Right atrium auricular region (tissue), 2 donors: ENCODE results near the gene PID1. TPM values are rescaled to one million over a fixed set of nuclear protein-coding genes. Genes with fewer than 3 reads are reported as not detected.

Source experiments
- DNase-seq: peaks from one replicate; pipeline ENCODE4 v3.0.0-alpha.2; 2019; ENCODE audit warnings: low spot score
- H3K27ac ChIP-seq, 2 donors: fragments of 200-600 bp; sonication (generic); 1 replicate in 1 of 2; 2 replicates in 1 of 2; pipeline ENCODE4 v1.5.1; 2016 to 2019
- H3K27me3 ChIP-seq, 2 donors: fragments of 200-600 bp; sonication (generic); one replicate each; pipeline versions ENCODE4 v1.5.1 to v1.6.0; 2017 to 2019
- H3K36me3 ChIP-seq: fragments of 200-600 bp; sonication (generic); one replicate; pipeline ENCODE4 v1.5.1; 2016
- H3K4me1 ChIP-seq, 2 donors: fragments of 200-600 bp; sonication (generic); one replicate each; pipeline versions ENCODE4 v1.5.1 to v1.6.0; 2017 to 2019
- H3K4me3 ChIP-seq, 2 donors: fragments of 200-600 bp; sonication (generic); 1 replicate in 1 of 2; 2 replicates in 1 of 2; pipeline ENCODE4 v1.5.1; 2017 to 2019; ENCODE audit warnings: mild to moderate bottlenecking in 1 of 2, moderate library complexity in 1 of 2
- H3K9me3 ChIP-seq, 2 donors: fragments of 200-600 bp; sonication (generic); one replicate each; pipeline ENCODE4 v1.5.1; 2019
- total RNA-seq, 2 donors: library from RNA; depleted of rRNA; stranded (reverse); fragments of >200 nt; gene quantifications; one replicate each; pipeline ENCODE4 v1.1.0, GENCODE V29; 2016
- TF ChIP-seq, protein P1 (sequence below), 2 donors: fragments of 200-600 bp; sonication (generic); IDR thresholded peaks; one replicate each; pipeline ENCODE4 v1.5.1; 2019; ENCODE audit warnings: antibody characterized with exemption in 2 of 2

Gene PID1
- total RNA-seq, 2 donors from 2014 or later, result 9.1 to 24.0 TPM

DNA sequence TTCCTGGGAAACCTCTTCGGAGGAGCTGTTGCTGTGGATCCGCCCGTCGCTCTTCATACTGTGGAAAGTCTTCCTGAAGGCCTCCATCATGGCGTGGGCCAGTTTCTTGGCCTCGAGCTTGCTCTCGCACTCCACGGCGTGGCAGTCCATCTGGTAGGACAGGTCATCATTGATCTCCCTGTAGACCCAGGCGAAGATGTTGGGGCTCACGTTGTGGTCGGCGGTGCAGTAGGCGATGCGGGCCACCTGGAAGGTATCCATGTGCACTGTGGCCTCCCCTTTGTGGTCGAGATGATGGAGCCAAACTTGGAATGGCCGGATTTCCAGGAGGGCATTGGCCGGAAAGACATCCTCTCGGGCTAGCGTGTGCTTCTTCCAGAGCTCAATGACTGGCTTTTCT, 245.4 kb downstream of the PID1 start:
- no peaks in the 10 kb centered on the region for H3K9me3 ChIP-seq
- TF ChIP-seq, protein P1, sequence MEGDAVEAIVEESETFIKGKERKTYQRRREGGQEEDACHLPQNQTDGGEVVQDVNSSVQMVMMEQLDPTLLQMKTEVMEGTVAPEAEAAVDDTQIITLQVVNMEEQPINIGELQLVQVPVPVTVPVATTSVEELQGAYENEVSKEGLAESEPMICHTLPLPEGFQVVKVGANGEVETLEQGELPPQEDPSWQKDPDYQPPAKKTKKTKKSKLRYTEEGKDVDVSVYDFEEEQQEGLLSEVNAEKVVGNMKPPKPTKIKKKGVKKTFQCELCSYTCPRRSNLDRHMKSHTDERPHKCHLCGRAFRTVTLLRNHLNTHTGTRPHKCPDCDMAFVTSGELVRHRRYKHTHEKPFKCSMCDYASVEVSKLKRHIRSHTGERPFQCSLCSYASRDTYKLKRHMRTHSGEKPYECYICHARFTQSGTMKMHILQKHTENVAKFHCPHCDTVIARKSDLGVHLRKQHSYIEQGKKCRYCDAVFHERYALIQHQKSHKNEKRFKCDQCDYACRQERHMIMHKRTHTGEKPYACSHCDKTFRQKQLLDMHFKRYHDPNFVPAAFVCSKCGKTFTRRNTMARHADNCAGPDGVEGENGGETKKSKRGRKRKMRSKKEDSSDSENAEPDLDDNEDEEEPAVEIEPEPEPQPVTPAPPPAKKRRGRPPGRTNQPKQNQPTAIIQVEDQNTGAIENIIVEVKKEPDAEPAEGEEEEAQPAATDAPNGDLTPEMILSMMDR (IDR thresholded peaks at IDR 0.05), result no peak
- H3K4me3 ChIP-seq, result no peak overlapping the region
- no peaks in the 10 kb centered on the region for H3K27me3 ChIP-seq
- no peaks in the 10 kb centered on the region for H3K36me3 ChIP-seq
- DNase-seq, result no peak
- no peak overlapping the region for H3K27ac ChIP-seq
- no peaks in the 10 kb centered on the region for H3K4me1 ChIP-seq

DNA sequence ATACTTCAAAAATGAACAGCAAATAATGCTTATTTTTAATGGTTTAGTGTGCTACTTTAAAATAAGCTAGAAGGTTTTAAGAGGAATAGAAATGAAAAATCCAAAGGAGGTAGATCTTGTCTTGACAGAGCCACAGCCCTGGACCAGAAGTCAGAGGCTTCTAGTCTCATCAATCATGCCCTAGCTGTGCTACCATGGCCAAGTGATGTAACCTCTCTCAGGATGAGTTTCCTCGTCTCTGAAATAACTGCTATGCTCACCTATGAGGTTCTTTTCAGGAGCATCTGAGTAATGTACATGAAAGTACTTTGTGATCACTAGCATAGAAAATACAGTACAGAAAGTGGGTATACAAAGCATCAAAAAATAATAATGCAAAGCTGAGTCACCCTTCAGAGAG, 248.4 kb downstream of the PID1 start:
- Histone ChIP-seq H3K27me3 (no peaks in the 10 kb centered on the region), H3K27ac (no peak overlapping the region), H3K4me1 (no peaks in the 10 kb centered on the region), H3K4me3 (no peak overlapping the region), H3K9me3 (no peaks in the 10 kb centered on the region), H3K36me3 (no peaks in the 10 kb centered on the region)
- DNase-seq, result no peak
- TF ChIP-seq, protein P1 (IDR thresholded peaks at IDR 0.05), result no peak

- Histone ChIP-seq H3K9me3 (no peaks in the 10 kb centered on the region), H3K4me3 (no peak overlapping the region), H3K27me3 (no peaks in the 10 kb centered on the region), H3K4me1 (no peaks in the 10 kb centered on the region), H3K36me3 (no peaks in the 10 kb centered on the region), H3K27ac (no peak overlapping the region)
- TF ChIP-seq, protein P1 (IDR thresholded peaks at IDR 0.05), result no peak
- no peak for DNase-seq
Observed at GRCh38 chr2:229022071-229022470, 249.0 kb downstream of the PID1 start.

DNA sequence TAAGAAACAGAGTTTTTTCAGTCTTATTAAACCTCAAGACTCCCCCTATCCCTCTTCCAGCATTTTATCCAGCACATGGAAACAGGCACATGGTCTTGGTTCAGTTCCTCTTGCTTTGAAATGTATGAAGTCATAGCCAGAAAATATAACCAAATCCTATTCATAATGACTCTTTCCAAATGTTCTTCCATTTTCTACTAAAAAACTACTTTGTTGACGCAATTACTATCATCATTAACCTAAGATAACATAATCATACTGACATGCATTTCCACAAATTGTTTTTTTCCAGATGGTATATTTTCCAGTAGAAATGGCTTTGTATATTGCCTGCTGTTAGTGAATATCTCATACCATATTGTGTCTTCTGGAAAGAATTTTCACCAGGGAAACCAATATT, 261.3 kb downstream of the PID1 start:
- DNase-seq, result no peak
- TF ChIP-seq, protein P1 (IDR thresholded peaks at IDR 0.05), result no peak
- no peaks in the 10 kb centered on the region for H3K36me3 ChIP-seq
- H3K9me3 ChIP-seq, result no peaks in the 10 kb centered on the region
- no peaks in the 10 kb centered on the region for H3K4me1 ChIP-seq
- H3K27ac ChIP-seq, result no peak overlapping the region
- no peak overlapping the region for H3K4me3 ChIP-seq
- H3K27me3 ChIP-seq, result no peaks in the 10 kb centered on the region

GRCh38 chr2:229003256-229003655, 267.8 kb downstream of the PID1 start:
- Histone ChIP-seq H3K36me3 (no peaks in the 10 kb centered on the region), H3K9me3 (peaks cover 0 to 4% of the 10 kb centered on the region in 2 donors), H3K27ac (no peak overlapping the region), H3K4me1 (no peaks in the 10 kb centered on the region), H3K4me3 (no peak overlapping the region), H3K27me3 (no peaks in the 10 kb centered on the region)
- DNase-seq, result no peak
- TF ChIP-seq, protein P1 (IDR thresholded peaks at IDR 0.05), result no peak

- H3K36me3 ChIP-seq, result no peaks in the 10 kb centered on the region
- no peak for DNase-seq
- no peaks in the 10 kb centered on the region for H3K4me1 ChIP-seq
- H3K9me3 ChIP-seq, result peaks cover 0 to 4% of the 10 kb centered on the region in 2 donors
- H3K27ac ChIP-seq, result no peak overlapping the region
- H3K4me3 ChIP-seq, result no peak overlapping the region
- TF ChIP-seq, protein P1 (IDR thresholded peaks at IDR 0.05), result no peak
- H3K27me3 ChIP-seq, result no peaks in the 10 kb centered on the region
Observed at GRCh38 chr2:229001196-229001595, 269.9 kb downstream of the PID1 start.
